GM12873 (cell line): ENCODE results near the gene DSG2.

Experiments used
- TF ChIP-seq, protein P1 (sequence below): IDR thresholded peaks from 2 replicates; pipeline ENCODE4 v1.5.1; 2012; ENCODE audit warnings: low read depth, mild to moderate bottlenecking, moderate library complexity, low read length, control low read depth; ENCODE audit not compliant: insufficient read depth; ENCODE audit errors: missing control alignments

The DSG2 gene

GRCh38 chr18:31546476-31546875, 48.5 kb downstream of the DSG2 start:
- TF ChIP-seq, protein P1, sequence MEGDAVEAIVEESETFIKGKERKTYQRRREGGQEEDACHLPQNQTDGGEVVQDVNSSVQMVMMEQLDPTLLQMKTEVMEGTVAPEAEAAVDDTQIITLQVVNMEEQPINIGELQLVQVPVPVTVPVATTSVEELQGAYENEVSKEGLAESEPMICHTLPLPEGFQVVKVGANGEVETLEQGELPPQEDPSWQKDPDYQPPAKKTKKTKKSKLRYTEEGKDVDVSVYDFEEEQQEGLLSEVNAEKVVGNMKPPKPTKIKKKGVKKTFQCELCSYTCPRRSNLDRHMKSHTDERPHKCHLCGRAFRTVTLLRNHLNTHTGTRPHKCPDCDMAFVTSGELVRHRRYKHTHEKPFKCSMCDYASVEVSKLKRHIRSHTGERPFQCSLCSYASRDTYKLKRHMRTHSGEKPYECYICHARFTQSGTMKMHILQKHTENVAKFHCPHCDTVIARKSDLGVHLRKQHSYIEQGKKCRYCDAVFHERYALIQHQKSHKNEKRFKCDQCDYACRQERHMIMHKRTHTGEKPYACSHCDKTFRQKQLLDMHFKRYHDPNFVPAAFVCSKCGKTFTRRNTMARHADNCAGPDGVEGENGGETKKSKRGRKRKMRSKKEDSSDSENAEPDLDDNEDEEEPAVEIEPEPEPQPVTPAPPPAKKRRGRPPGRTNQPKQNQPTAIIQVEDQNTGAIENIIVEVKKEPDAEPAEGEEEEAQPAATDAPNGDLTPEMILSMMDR = no peak

DNA sequence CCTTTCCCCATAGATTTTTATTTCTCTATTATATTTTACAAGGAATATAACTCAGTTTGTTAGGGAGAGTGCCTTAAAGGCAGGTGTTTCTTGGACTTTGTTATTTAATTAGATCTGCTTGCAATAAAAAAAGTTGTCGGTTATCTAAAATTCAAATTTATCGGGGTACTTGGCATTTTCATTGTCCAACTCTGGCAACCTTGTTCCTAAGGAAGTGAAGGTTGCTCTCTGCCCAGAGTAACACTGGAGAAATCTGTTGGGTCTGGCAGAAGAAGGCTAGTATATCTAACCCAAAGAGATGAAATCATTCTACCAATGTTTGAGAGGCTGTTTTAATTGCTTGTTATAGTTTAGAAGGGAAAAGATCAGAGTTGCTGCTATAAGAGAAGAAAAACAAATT, 50.9 kb downstream of the DSG2 start:
- TF ChIP-seq, protein P1 = no peak

DNA sequence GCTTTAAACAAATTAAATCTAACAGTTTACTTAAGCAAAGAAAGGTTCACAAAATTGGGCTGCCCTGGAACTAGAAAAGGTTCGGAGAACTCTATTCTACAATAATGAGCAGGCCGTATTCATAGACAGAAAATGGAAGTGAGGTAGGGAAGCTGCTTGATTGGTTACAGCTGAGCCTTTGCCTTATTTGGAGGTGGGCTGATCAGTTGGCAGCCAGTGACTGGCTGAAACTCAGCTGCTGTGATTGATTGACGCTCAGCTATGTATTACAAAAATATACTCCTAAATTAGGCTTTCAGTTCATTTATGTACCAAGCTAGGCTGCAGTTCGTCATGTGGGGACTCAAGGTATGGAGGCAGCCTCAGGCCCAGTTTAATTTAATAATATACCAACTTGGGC, 51.4 kb downstream of the DSG2 start:
- TF ChIP-seq, protein P1 = no peak

- TF ChIP-seq, protein P1 = no peak
Measured at GRCh38 chr18:31551883-31552282, 53.9 kb downstream of the DSG2 start.

DNA sequence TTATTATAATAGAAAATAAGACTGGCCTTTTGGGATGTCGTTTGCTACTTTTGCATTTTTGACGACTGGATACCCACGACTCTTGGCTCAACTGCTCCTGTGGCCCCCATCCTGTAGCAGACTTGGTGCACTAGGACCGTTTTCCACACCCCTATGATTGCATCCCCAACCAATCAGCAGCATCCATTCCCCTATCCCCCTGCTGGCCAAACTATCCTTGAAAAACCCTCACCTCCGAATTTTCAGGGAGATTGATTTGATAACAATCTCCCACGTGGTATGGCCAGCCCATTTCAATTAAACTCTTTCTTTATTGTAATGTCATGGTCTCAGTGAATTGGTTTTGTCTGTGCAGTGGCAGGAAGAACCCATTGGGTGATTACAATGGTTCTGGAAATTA, 55.8 kb downstream of the DSG2 start:
- TF ChIP-seq, protein P1 = peak; percentile 29

GRCh38 chr18:31554776-31555175, 56.8 kb downstream of the DSG2 start:
- TF ChIP-seq, protein P1 = no peak

- TF ChIP-seq, protein P1 = peak; percentile 70
Measured at GRCh38 chr18:31555971-31556747, 58.2 kb downstream of the DSG2 start.
